Caco-2 (cell line): ENCODE measurements around the gene ADNP2. TPM values are rescaled to one million over a fixed set of nuclear protein-coding genes. Genes with fewer than 3 reads are reported as not detected.

ENCODE experiments used
- BruUV-seq: library from RNA; stranded (reverse); fragments of 400-500 nt; replicated peaks from 2 replicates; lab custom pipeline; 2021; lab: Mats Ljungman, UMichigan
- CTCF ChIA-PET: fragments of 300-600 bp; sonication (Branson Sonifier 250); formaldehyde crosslinking; loops from one replicate; lab custom pipeline; 2022; ENCODE audit warnings: antibody characterized with exemption; lab: Charles Lee
- POLR2A ChIA-PET: fragments of 300-600 bp; sonication (Branson Sonifier 250); formaldehyde crosslinking; loops from one replicate; lab custom pipeline; 2022; ENCODE audit warnings: antibody characterized with exemption; lab: Charles Lee
- DNase-seq, 2 experiments: peaks; one replicate each; pipeline versions ENCODE4 v3.0.0 to v3.0.0-alpha.2; 2020 to 2022
- H3K27me3 ChIP-seq: replicated peaks from 2 replicates; pipeline ENCODE4 v1.6.0; 2011; ENCODE audit warnings: low read length; ENCODE audit not compliant: control insufficient read depth, insufficient read depth
- H3K36me3 ChIP-seq: 2 replicates; pipeline ENCODE4 v1.5.1; 2011; ENCODE audit warnings: low read length; ENCODE audit not compliant: control insufficient read depth, insufficient read depth
- H3K4me1 ChIP-seq: fragments of 250-450 bp; sonication (Bioruptor Pico); 2 replicates; pipeline ENCODE4 v1.5.1; 2020; ENCODE audit warnings: mild to moderate bottlenecking
- H3K4me3 ChIP-seq: 2 replicates; pipeline ENCODE4 v1.5.1; 2011; ENCODE audit warnings: low read depth, mild to moderate bottlenecking, control low read depth, low read length
- H3K9me3 ChIP-seq: fragments of 250-450 bp; sonication (Bioruptor Pico); 2 replicates; pipeline ENCODE4 v1.5.1; 2020; ENCODE audit warnings: mild to moderate bottlenecking, moderate library complexity
- H3K27ac Mint-ChIP-seq: one replicate; pipeline ENCODE4 v1.8.0; 2022; ENCODE audit warnings: mixed read lengths; ENCODE audit not compliant: unreplicated experiment
- H3K27me3 Mint-ChIP-seq: one replicate; pipeline ENCODE4 v1.8.0; 2022; ENCODE audit warnings: mixed read lengths; ENCODE audit not compliant: insufficient read depth, unreplicated experiment
- H3K36me3 Mint-ChIP-seq: one replicate; pipeline ENCODE4 v1.8.0; 2022; ENCODE audit warnings: mild to moderate bottlenecking, mixed read lengths; ENCODE audit not compliant: insufficient read depth, unreplicated experiment
- H3K4me1 Mint-ChIP-seq: one replicate; pipeline ENCODE4 v1.8.0; 2022; ENCODE audit warnings: low read depth, mixed read lengths; ENCODE audit not compliant: unreplicated experiment
- H3K4me3 Mint-ChIP-seq: one replicate; pipeline ENCODE4 v1.8.0; 2022; ENCODE audit warnings: mild to moderate bottlenecking, moderate library complexity, mixed read lengths; ENCODE audit not compliant: unreplicated experiment
- H3K9me3 Mint-ChIP-seq: one replicate; pipeline ENCODE4 v1.8.0; 2022; ENCODE audit warnings: mixed read lengths; ENCODE audit not compliant: unreplicated experiment
- CTCF ChIP-seq, 2 experiments: fragments of 200-600 bp in 1 of 2; IDR thresholded peaks; 1 replicate in 1 of 2; 2 replicates in 1 of 2; pipeline versions ENCODE4 v1.5.1 to v1.8.0; 2011 to 2022; ENCODE audit warnings: antibody characterized with exemption in 1 of 2, control low read depth in 1 of 2, inconsistent platforms in 1 of 2, low read depth in 1 of 2, low read length in 1 of 2, mild to moderate bottlenecking in 1 of 2, moderate library complexity in 1 of 2; ENCODE audit not compliant: insufficient read depth in 1 of 2, severe bottlenecking in 1 of 2, unreplicated experiment in 1 of 2
- intact Hi-C: fragments of 100-400 bp; cut with micrococcal nuclease; formaldehyde crosslinking; loops from one replicate; pipeline ENCODE4 v1.10.0; 2022; ENCODE audit not compliant: unreplicated experiment
- total RNA-seq: library from RNA; stranded (reverse); gene quantifications from 2 replicates; pipeline ENCODE4 v1.2.3, GENCODE V29; 2022

ADNP2 gene
- total RNA-seq, 1 experiment from 2014 or later: 22.1 TPM

- Mint-ChIP-seq H3K9me3 (no peaks in the 10 kb centered on the region), H3K27ac (no peak overlapping the region), H3K36me3 (peaks cover 29% of the 10 kb centered on the region), H3K4me3 (no peak overlapping the region), H3K27me3 (no peaks in the 10 kb centered on the region), H3K4me1 (no peaks in the 10 kb centered on the region)
- H3K27me3 ChIP-seq: no peaks in the 10 kb centered on the region
- no peak for TF ChIP-seq CTCF (IDR thresholded peaks at IDR 0.05; ENCODE audit: insufficient read depth in 1 of 2, low read depth in 1 of 2, low read length in 1 of 2, severe bottlenecking in 1 of 2, unreplicated experiment in 1 of 2)
- H3K4me1 ChIP-seq: no peaks in the 10 kb centered on the region
- CTCF ChIA-PET: no interaction called here
- BruUV-seq: no TSS peak
- intact Hi-C loops: no loop called here
- no peaks in the 10 kb centered on the region for H3K9me3 ChIP-seq
- DNase-seq: no peak
- H3K36me3 ChIP-seq: no peaks in the 10 kb centered on the region
- POLR2A ChIA-PET: no interaction called here
- H3K4me3 ChIP-seq: no peak overlapping the region
Measured at GRCh38 chr18:80124131-80124530, 15.1 kb downstream of the ADNP2 start.

- no peaks in the 10 kb centered on the region for H3K9me3 Mint-ChIP-seq
- Histone ChIP-seq H3K9me3 (no peaks in the 10 kb centered on the region), H3K36me3 (no peaks in the 10 kb centered on the region), H3K4me1 (no peaks in the 10 kb centered on the region), H3K27me3 (no peaks in the 10 kb centered on the region), H3K4me3 (no peak overlapping the region)
- POLR2A ChIA-PET: no interaction called here
- H3K27me3 Mint-ChIP-seq: no peaks in the 10 kb centered on the region
- no peak for DNase-seq
- peaks cover 26% of the 10 kb centered on the region for H3K36me3 Mint-ChIP-seq
- CTCF ChIA-PET: no interaction called here
- no TSS peak for BruUV-seq
- H3K4me1 Mint-ChIP-seq: no peaks in the 10 kb centered on the region
- no peak overlapping the region for H3K27ac Mint-ChIP-seq
- no peak for TF ChIP-seq CTCF (IDR thresholded peaks at IDR 0.05; ENCODE audit: insufficient read depth in 1 of 2, low read depth in 1 of 2, low read length in 1 of 2, severe bottlenecking in 1 of 2, unreplicated experiment in 1 of 2)
- no peak overlapping the region for H3K4me3 Mint-ChIP-seq
- intact Hi-C loops: no loop called here
Measured at GRCh38 chr18:80126797-80127196, 17.7 kb downstream of the ADNP2 start.

- Mint-ChIP-seq H3K4me3 (no peak overlapping the region), H3K4me1 (no peaks in the 10 kb centered on the region), H3K27ac (no peak overlapping the region), H3K27me3 (no peaks in the 10 kb centered on the region), H3K9me3 (no peaks in the 10 kb centered on the region), H3K36me3 (peaks cover 31% of the 10 kb centered on the region)
- no peak for TF ChIP-seq CTCF (IDR thresholded peaks at IDR 0.05; ENCODE audit: insufficient read depth in 1 of 2, low read depth in 1 of 2, low read length in 1 of 2, severe bottlenecking in 1 of 2, unreplicated experiment in 1 of 2)
- H3K36me3 ChIP-seq: no peaks in the 10 kb centered on the region
- ChIA-PET POLR2A (no interaction called here), CTCF (no interaction called here)
- DNase-seq: no peak
- no peak overlapping the region for H3K4me3 ChIP-seq
- H3K9me3 ChIP-seq: no peaks in the 10 kb centered on the region
- no TSS peak for BruUV-seq
- H3K27me3 ChIP-seq: no peaks in the 10 kb centered on the region
- intact Hi-C loops: no loop called here
- H3K4me1 ChIP-seq: no peaks in the 10 kb centered on the region
Measured at GRCh38 chr18:80127635-80128034, 18.6 kb downstream of the ADNP2 start.
